ENCODE measurements around the gene EPN2. TPM values are rescaled to one million over a fixed set of nuclear protein-coding genes. Genes with fewer than 3 reads are reported as not detected.
"Not testable (repeated sequence)": the region's sequence is repeated elsewhere in the genome, so short reads cannot be mapped to it uniquely, and the experiment has no call there.

The EPN2 gene
- total and polyA plus RNA-seq, 7 donors, result 11.6 to 36.0 (median 25.3) TPM

GRCh38 chr17:19275457-19276127 lies 38.4 kb downstream of the EPN2 start:
- ATAC-seq (no peak), DNase-seq (no peak)
- H3K4me3 ChIP-seq, result no peak overlapping the region
- intact Hi-C loops (cut with DNase I), result no loop called here
- H3K36me3 ChIP-seq (ENCODE audit: insufficient read depth in 1 of 2, low read depth in 1 of 2), result no peaks in the 10 kb centered on the region
- 90 to 98% (median 93%) methylated on average over 3 of the region's 3 CpGs for WGBS, 3 donors
- H3K9me3 ChIP-seq, result no peaks in the 10 kb centered on the region
- peaks cover 31% of the 10 kb centered on the region for H3K4me1 ChIP-seq
- H3K27ac ChIP-seq, result no peak overlapping the region
- TF ChIP-seq CTCF (IDR thresholded peaks at IDR 0.05), result no peak
- H3K27me3 ChIP-seq (ENCODE audit: insufficient read depth in 3 of 3, low read length in 2 of 3), result no peaks in the 10 kb centered on the region

- H3K36me3 ChIP-seq (ENCODE audit: insufficient read depth in 1 of 2, low read depth in 1 of 2); ATAC-seq; H3K9me3 ChIP-seq; H3K4me1 ChIP-seq; intact Hi-C loops (cut with DNase I); H3K27ac ChIP-seq; H3K4me3 ChIP-seq; DNase-seq; H3K27me3 ChIP-seq (ENCODE audit: insufficient read depth in 3 of 3, low read length in 2 of 3): not testable (repeated sequence)
- WGBS, 3 donors, result 84 to 89% (median 87%) methylated on average over 4 of the region's 4 CpGs
Observed at GRCh38 chr17:19278284-19278683, 41.1 kb downstream of the EPN2 start.

- peaks cover 6% of the 10 kb centered on the region for H3K4me1 ChIP-seq
- TF ChIP-seq CTCF (IDR thresholded peaks at IDR 0.05), result no peak
- 92 to 96% (median 94%) methylated on average over 6 of the region's 6 CpGs for WGBS, 3 donors
Observed at GRCh38 chr17:19278729-19279128, 41.6 kb downstream of the EPN2 start.

DNA sequence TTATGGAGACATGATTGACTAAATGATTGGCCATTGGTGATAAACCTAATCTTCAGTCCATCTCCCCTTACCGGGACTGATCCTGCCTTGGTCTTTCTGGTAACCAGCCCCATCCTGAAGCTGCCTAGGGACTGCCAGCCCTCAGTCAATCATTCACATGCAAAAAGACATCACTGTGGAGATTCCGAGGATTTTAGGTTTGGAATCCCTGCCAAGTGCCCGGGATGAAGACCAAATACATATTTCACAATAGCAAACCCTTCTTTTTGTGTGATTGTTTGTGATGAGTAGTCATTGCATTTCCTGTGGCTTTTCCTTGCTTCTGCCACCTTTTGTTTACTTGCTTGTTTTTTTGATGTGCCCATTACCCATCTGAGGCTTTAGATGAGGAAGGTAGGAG lies 44.0 kb downstream of the EPN2 start:
- DNase-seq (no peak), ATAC-seq (peak in 1 of 4 donors; percentile 18)
- Histone ChIP-seq H3K36me3 (ENCODE audit: insufficient read depth in 1 of 2, low read depth in 1 of 2) (peaks cover 0 to 13% of the 10 kb centered on the region in 2 donors), H3K9me3 (no peaks in the 10 kb centered on the region), H3K4me3 (no peak overlapping the region), H3K27me3 (ENCODE audit: insufficient read depth in 3 of 3, low read length in 2 of 3) (no peaks in the 10 kb centered on the region), H3K4me1 (peaks cover 18% of the 10 kb centered on the region), H3K27ac (no peak overlapping the region)
- no peak for TF ChIP-seq CTCF (IDR thresholded peaks at IDR 0.05)
- 37 to 62% (median 49%) methylated on average over 3 of the region's 3 CpGs for WGBS, 3 donors
- intact Hi-C loops (cut with DNase I), result no loop called here

More at GRCh38 chr17:19278729-19279128, 41.6 kb downstream of the EPN2 start:
- H3K27ac ChIP-seq, result no peak overlapping the region
- H3K9me3 ChIP-seq, result no peaks in the 10 kb centered on the region
- no peaks in the 10 kb centered on the region for H3K27me3 ChIP-seq (ENCODE audit: insufficient read depth in 3 of 3, low read length in 2 of 3)
- ATAC-seq, result no peak
- DNase-seq, result no peak
- intact Hi-C loops (cut with DNase I), result no loop called here
- no peak overlapping the region for H3K4me3 ChIP-seq
- H3K36me3 ChIP-seq (ENCODE audit: insufficient read depth in 1 of 2, low read depth in 1 of 2), result peaks cover 0 to 9% of the 10 kb centered on the region in 2 donors

GRCh38 chr17:19284005-19284959 lies 47.1 kb downstream of the EPN2 start:
- Histone ChIP-seq H3K27ac (no peak overlapping the region), H3K4me3 (no peak overlapping the region), H3K4me1 (peaks cover 29% of the 10 kb centered on the region), H3K27me3 (ENCODE audit: insufficient read depth in 3 of 3, low read length in 2 of 3) (no peaks in the 10 kb centered on the region), H3K36me3 (ENCODE audit: insufficient read depth in 1 of 2, low read depth in 1 of 2) (peaks cover 0 to 13% of the 10 kb centered on the region in 2 donors), H3K9me3 (no peaks in the 10 kb centered on the region)
- 66 to 75% (median 68%) methylated on average over 3 of the region's 3 CpGs for WGBS, 3 donors
- no peak for TF ChIP-seq CTCF (IDR thresholded peaks at IDR 0.05)
- no peak for DNase-seq
- no peak for ATAC-seq
- intact Hi-C loops (cut with DNase I), result no loop called here

Measured in psoas muscle (tissue), 8 donors.